Measurements from ENCODE around the gene PDE5A.

DNA sequence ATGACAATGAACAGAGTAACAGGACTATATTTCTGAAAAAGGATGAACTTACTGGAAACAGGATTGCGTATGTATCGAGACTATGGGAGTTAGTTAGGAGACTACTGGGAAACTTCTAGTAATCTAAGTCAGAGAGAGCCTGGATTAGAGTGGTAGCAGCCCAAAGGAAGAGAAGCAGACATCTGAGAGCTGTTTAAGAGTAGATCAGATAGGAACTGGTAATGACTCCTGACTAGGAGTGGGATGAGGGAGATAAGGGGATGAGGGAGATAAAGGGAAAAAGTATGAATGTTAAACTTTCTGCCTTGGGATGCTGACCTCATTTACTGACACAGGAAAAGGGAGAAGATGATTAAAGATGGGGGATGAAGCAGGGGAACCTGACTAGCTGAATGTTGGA lies 116.2 kb downstream of the PDE5A start:
- TF ChIP-seq CTCF (IDR thresholded peaks at IDR 0.05) (no peak), MAFK (IDR thresholded peaks at IDR 0.05; ENCODE audit: partially characterized antibody) (no peak), FOXS1 (CRISPR knock-in tag; IDR thresholded peaks at IDR 0.05) (no peak), HOXA7 (CRISPR knock-in tag; IDR thresholded peaks at IDR 0.05) (no peak), ZSCAN20 (CRISPR knock-in tag; IDR thresholded peaks at IDR 0.05) (no peak), NR3C1 (IDR thresholded peaks at IDR 0.05) (no peak), MYC (IDR thresholded peaks at IDR 0.05; ENCODE audit: borderline replicate concordance, low read length) (no peak), SREBF2 (IDR thresholded peaks at IDR 0.05) (no peak)

Data from A549 (cell line).